Uterus (tissue), 4 donors: ENCODE results near the gene TMED8. TPM values are rescaled to one million over a fixed set of nuclear protein-coding genes. Genes with fewer than 3 reads are reported as not detected.
"Not testable (repeated sequence)": the region's sequence is repeated elsewhere in the genome, so short reads cannot be mapped to it uniquely, and the experiment has no call there.

Experiments
- DNase-seq, 2 donors: peaks; one replicate each; pipeline ENCODE4 v3.0.0-alpha.2; 2019 to 2020
- H3K27ac ChIP-seq, 2 donors: fragments of 200-600 bp; sonication (generic); 1 replicate in 1 of 2; 2 replicates in 1 of 2; pipeline ENCODE4 v1.5.1; 2016 to 2018
- H3K27me3 ChIP-seq, 2 donors: fragments of 200-600 bp; sonication (generic); one replicate each; pipeline ENCODE4 v1.5.1; 2018 to 2019; ENCODE audit warnings: control low read depth in 1 of 2
- H3K36me3 ChIP-seq, 2 donors: fragments of 200-600 bp; sonication (generic); one replicate each; pipeline ENCODE4 v1.5.1; 2019; ENCODE audit warnings: control low read depth in 1 of 2
- H3K4me1 ChIP-seq, 2 donors: fragments of 200-600 bp; sonication (generic); one replicate each; pipeline ENCODE4 v1.5.1; 2018 to 2019; ENCODE audit warnings: control low read depth in 1 of 2
- H3K4me3 ChIP-seq, 2 donors: fragments of 200-600 bp; sonication (generic); 1 replicate in 1 of 2; 2 replicates in 1 of 2; pipeline ENCODE4 v1.5.1; 2018 to 2019; ENCODE audit warnings: mild to moderate bottlenecking in 1 of 2
- H3K9me3 ChIP-seq, 2 donors: fragments of 200-600 bp; sonication (generic); one replicate each; pipeline ENCODE4 v1.5.1; 2019; ENCODE audit warnings: control low read depth in 1 of 2
- POLR2A ChIP-seq, 2 donors: fragments of 450-650 bp; IDR thresholded peaks; one replicate each; pipeline ENCODE4 v1.6.1; 2016; ENCODE audit warnings: antibody characterized with exemption in 2 of 2, mild to moderate bottlenecking in 1 of 2, moderate library complexity in 1 of 2
- intact Hi-C: fragments of 100-400 bp; cut with DNase I; formaldehyde crosslinking; loops from one replicate; pipeline ENCODE4 v1.15.1; 2023; ENCODE audit warnings: low total_unique reads
- total RNA-seq, 4 donors: library from RNA; depleted of rRNA in 3 of 4; stranded (reverse); fragments of >200 nt in 3 of 4; gene quantifications; one replicate each; pipeline versions ENCODE4 v1.1.0 to v1.2.4, GENCODE V29; 2014 to 2023
- TF ChIP-seq, protein P1 (sequence below), 4 experiments: fragments of 200-600 bp in 2 of 4; fragments of 450-650 bp in 2 of 4; sonication (generic) in 2 of 4; IDR thresholded peaks; one replicate each; pipeline ENCODE4 v1.5.1; 2016 to 2019; ENCODE audit warnings: antibody characterized with exemption in 4 of 4, mild to moderate bottlenecking in 2 of 4, moderate library complexity in 1 of 4
- donor health status: DM: yes; HTN: yes; CAD: no.

Gene TMED8
- total RNA-seq, 4 donors from 2014 or later, result 4.4 to 16.6 (median 10.5) TPM

DNA sequence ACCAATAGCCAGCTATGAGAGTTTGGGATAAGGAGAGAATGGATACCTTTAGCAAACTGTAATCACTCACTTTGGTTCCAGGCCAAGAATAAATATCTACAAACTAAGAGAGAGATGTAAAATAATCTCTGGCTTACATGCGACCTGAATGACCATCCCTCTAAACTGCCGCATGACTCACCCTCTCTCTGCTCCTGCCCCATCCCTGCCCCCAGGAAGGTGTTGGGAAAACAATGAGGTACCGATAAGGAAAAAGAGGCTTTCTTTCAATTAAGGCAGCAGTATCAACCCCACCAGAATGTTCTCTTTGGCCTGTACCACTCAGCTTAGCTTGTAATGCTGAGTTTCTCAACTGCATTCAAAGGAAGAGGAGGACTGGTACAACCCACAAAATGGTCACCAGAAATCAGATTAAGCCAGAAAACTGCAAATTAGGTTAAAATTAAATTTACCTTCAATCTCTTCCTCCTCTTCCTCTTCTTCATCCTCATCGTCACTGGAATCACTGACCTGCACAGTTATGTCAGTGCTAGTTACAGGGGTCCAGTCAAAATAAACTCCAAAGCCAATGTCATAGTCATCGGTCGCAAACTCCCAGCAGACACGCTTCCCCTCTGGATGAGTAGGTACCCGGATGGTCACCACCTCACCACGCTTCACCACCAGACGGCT, 34.0 kb downstream of the TMED8 start:
- no peak for DNase-seq
- intact Hi-C loops, result no loop called here

GRCh38 chr14:77340389-77340788, 36.5 kb downstream of the TMED8 start:
- no peak for TF ChIP-seq POLR2A (IDR thresholded peaks at IDR 0.05)
- TF ChIP-seq, protein P1, sequence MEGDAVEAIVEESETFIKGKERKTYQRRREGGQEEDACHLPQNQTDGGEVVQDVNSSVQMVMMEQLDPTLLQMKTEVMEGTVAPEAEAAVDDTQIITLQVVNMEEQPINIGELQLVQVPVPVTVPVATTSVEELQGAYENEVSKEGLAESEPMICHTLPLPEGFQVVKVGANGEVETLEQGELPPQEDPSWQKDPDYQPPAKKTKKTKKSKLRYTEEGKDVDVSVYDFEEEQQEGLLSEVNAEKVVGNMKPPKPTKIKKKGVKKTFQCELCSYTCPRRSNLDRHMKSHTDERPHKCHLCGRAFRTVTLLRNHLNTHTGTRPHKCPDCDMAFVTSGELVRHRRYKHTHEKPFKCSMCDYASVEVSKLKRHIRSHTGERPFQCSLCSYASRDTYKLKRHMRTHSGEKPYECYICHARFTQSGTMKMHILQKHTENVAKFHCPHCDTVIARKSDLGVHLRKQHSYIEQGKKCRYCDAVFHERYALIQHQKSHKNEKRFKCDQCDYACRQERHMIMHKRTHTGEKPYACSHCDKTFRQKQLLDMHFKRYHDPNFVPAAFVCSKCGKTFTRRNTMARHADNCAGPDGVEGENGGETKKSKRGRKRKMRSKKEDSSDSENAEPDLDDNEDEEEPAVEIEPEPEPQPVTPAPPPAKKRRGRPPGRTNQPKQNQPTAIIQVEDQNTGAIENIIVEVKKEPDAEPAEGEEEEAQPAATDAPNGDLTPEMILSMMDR (IDR thresholded peaks at IDR 0.05), result no peak
- Histone ChIP-seq H3K4me1 (no peaks in the 10 kb centered on the region), H3K27ac (no peak overlapping the region), H3K27me3 (no peaks in the 10 kb centered on the region), H3K4me3 (no peak overlapping the region), H3K9me3 (no peaks in the 10 kb centered on the region), H3K36me3 (no peaks in the 10 kb centered on the region)
- no peak for DNase-seq
- intact Hi-C loops, result no loop called here

More for the DNA sequence above, 34.0 kb downstream of the TMED8 start:
- Histone ChIP-seq H3K27ac (no peak overlapping the region), H3K4me1 (no peaks in the 10 kb centered on the region), H3K36me3 (no peaks in the 10 kb centered on the region), H3K9me3 (no peaks in the 10 kb centered on the region), H3K27me3 (no peaks in the 10 kb centered on the region), H3K4me3 (no peak overlapping the region)
- TF ChIP-seq POLR2A (IDR thresholded peaks at IDR 0.05), result no peak
- TF ChIP-seq, protein P1 (IDR thresholded peaks at IDR 0.05), result no peak

DNA sequence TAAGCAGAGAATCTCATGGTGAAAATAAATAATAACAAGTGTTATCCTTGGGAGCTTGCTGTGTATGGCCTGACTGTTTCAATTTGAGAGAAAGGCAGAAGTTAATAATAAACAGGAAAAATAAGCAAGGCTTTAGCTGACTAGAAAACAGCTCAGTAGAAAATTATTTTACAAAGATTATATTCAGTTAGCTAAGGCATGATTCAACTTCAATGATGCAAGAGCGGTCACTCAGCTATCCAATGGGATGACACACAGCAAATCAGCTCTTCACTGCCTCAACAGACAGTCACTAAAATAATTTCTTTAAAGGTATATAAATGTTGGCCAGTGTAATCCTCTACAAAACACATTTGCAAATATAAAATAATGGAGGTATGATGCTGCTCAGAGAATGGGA, 37.5 kb downstream of the TMED8 start:
- no peaks in the 10 kb centered on the region for H3K36me3 ChIP-seq
- H3K4me3 ChIP-seq, result no peak overlapping the region
- intact Hi-C loops, result no loop called here
- no peaks in the 10 kb centered on the region for H3K4me1 ChIP-seq
- no peaks in the 10 kb centered on the region for H3K27me3 ChIP-seq
- H3K9me3 ChIP-seq, result no peaks in the 10 kb centered on the region
- no peak for DNase-seq
- no peak overlapping the region for H3K27ac ChIP-seq
- no peak for TF ChIP-seq POLR2A (IDR thresholded peaks at IDR 0.05)
- TF ChIP-seq, protein P1 (IDR thresholded peaks at IDR 0.05), result no peak

GRCh38 chr14:77338302-77338701, 38.6 kb downstream of the TMED8 start:
- no peak overlapping the region for H3K27ac ChIP-seq
- H3K4me3 ChIP-seq, result no peak overlapping the region
- no peaks in the 10 kb centered on the region for H3K27me3 ChIP-seq
- H3K36me3 ChIP-seq, result no peaks in the 10 kb centered on the region
- H3K9me3 ChIP-seq, result no peaks in the 10 kb centered on the region
- DNase-seq, result no peak
- no peaks in the 10 kb centered on the region for H3K4me1 ChIP-seq
- TF ChIP-seq POLR2A (IDR thresholded peaks at IDR 0.05), result no peak
- TF ChIP-seq, protein P1 (IDR thresholded peaks at IDR 0.05), result no peak
- intact Hi-C loops, result no loop called here

GRCh38 chr14:77337880-77338279, 39.0 kb downstream of the TMED8 start:
- TF ChIP-seq POLR2A (IDR thresholded peaks at IDR 0.05), result no peak
- TF ChIP-seq, protein P1 (IDR thresholded peaks at IDR 0.05), result no peak
- Histone ChIP-seq H3K9me3 (no peaks in the 10 kb centered on the region), H3K36me3 (no peaks in the 10 kb centered on the region), H3K4me3 (no peak overlapping the region), H3K27me3 (no peaks in the 10 kb centered on the region), H3K27ac (no peak overlapping the region), H3K4me1 (no peaks in the 10 kb centered on the region)
- intact Hi-C loops, result no loop called here
- DNase-seq, result no peak

GRCh38 chr14:77337255-77337654, 39.6 kb downstream of the TMED8 start:
- H3K27me3 ChIP-seq, DNase-seq, H3K9me3 ChIP-seq, H3K36me3 ChIP-seq, H3K27ac ChIP-seq, intact Hi-C loops, H3K4me1 ChIP-seq, H3K4me3 ChIP-seq: not testable (repeated sequence)
